K562 (cell line): Measurements from ENCODE around the gene BOLA1. TPM values are rescaled to one million over a fixed set of nuclear protein-coding genes. Genes with fewer than 3 reads are reported as not detected.

Source experiments
- ARHGAP35 ChIP-seq: fragments of 450-650 bp; IDR thresholded peaks from 2 replicates; pipeline ENCODE4 v1.6.1; 2018; ENCODE audit not compliant: partially characterized antibody
- CHD7 ChIP-seq: fragments of 200-600 bp; sonication (generic); IDR thresholded peaks from one replicate; pipeline ENCODE4 v1.6.1; 2012; ENCODE audit warnings: mild to moderate bottlenecking, low read depth, low read length, inconsistent platforms
- DACH1 ChIP-seq: fragments of 450-650 bp; IDR thresholded peaks from 2 replicates; pipeline ENCODE4 v1.6.1; 2018; ENCODE audit not compliant: partially characterized antibody
- ESRRB ChIP-seq: fragments of 250-450 bp; sonication (Bioruptor Pico); IDR thresholded peaks from 2 replicates; pipeline ENCODE4 v1.5.0; 2020; ENCODE audit warnings: mild to moderate bottlenecking, moderate library complexity, borderline replicate concordance
- ETS1 ChIP-seq: conservative IDR thresholded peaks from 2 replicates; pipeline ENCODE4 v1.6.1; 2011; ENCODE audit warnings: low read depth, mild to moderate bottlenecking, low read length; ENCODE audit not compliant: control insufficient read depth
- HDAC3 ChIP-seq: fragments of 450-650 bp; IDR thresholded peaks from 2 replicates; pipeline ENCODE4 v1.6.1; 2018; ENCODE audit warnings: borderline replicate concordance, mild to moderate bottlenecking, moderate library complexity; ENCODE audit not compliant: partially characterized antibody
- HDGF ChIP-seq: fragments of 450-650 bp; IDR thresholded peaks from 2 replicates; pipeline ENCODE4 v1.6.1; 2016
- PHF21A ChIP-seq: fragments of 450-650 bp; IDR thresholded peaks from 2 replicates; pipeline ENCODE4 v1.6.1; 2017; ENCODE audit warnings: low read depth, borderline replicate concordance
- SIRT6 ChIP-seq: IDR thresholded peaks from one replicate; pipeline ENCODE4 v1.6.1; 2012; ENCODE audit warnings: low read depth, mild to moderate bottlenecking, control low read depth, inconsistent platforms, low read length, moderate library complexity
- SMARCA5 ChIP-seq: fragments of 450-650 bp; IDR thresholded peaks from 2 replicates; pipeline ENCODE4 v1.6.1; 2016
- TFE3 ChIP-seq: fragments of 450-650 bp; formaldehyde crosslinking; IDR thresholded peaks from 2 replicates; pipeline ENCODE4 v1.4.0; 2020; ENCODE audit warnings: mild to moderate bottlenecking, mixed read lengths
- ZBED1 ChIP-seq: IDR thresholded peaks from 2 replicates; pipeline ENCODE4 v1.6.1; 2014
- ZNF263 ChIP-seq: sonication (generic); formaldehyde crosslinking; IDR thresholded peaks from 2 replicates; pipeline ENCODE4 v1.8.0; 2022; ENCODE audit warnings: mild to moderate bottlenecking, missing genetic modification reagents, borderline replicate concordance
- ZNF551 ChIP-seq: fragments of 250-450 bp; sonication (Bioruptor Pico); IDR thresholded peaks from 2 replicates; pipeline ENCODE4 v1.5.0; 2021; ENCODE audit warnings: mild to moderate bottlenecking, moderate library complexity
- polyA plus RNA-seq, 8 experiments: library from polyadenylated mRNA; depleted of rRNA in 4 of 8; stranded (reverse) in 5 of 8; unstranded in 3 of 8; fragments of >200 nt; fragmentation: Nextera tagmentation in 2 of 8; fragmentation: Illumina TruSeq in 1 of 8; extraction: Ambion mirVana in 2 of 8; extraction: Trizol in 1 of 8; gene quantifications; 2 replicates each; pipeline versions ENCODE4 v1.2.1 to v1.2.3, GENCODE V29; 2011 to 2014; ENCODE audit warnings: inconsistent platforms in 1 of 8, missing spikeins in 1 of 8
- total RNA-seq, 7 experiments: library from RNA; depleted of rRNA in 6 of 7; stranded (reverse); fragments of >200 nt in 6 of 7; fragmentation: Illumina TruSeq in 2 of 7; extraction: Trizol in 2 of 7; gene quantifications; 2 replicates each; pipeline versions ENCODE4 v1.2.1 to v1.2.3, GENCODE V29; 2011 to 2021; ENCODE audit warnings: low replicate concordance in 1 of 7

BOLA1 gene
- total and polyA plus RNA-seq, 9 of the 15 experiments (the other 6 are each of a cell fraction or from before 2014, with no cell fraction given) = 0.18 to 1.2 (median 0.40) TPM; not detected in 2

DNA sequence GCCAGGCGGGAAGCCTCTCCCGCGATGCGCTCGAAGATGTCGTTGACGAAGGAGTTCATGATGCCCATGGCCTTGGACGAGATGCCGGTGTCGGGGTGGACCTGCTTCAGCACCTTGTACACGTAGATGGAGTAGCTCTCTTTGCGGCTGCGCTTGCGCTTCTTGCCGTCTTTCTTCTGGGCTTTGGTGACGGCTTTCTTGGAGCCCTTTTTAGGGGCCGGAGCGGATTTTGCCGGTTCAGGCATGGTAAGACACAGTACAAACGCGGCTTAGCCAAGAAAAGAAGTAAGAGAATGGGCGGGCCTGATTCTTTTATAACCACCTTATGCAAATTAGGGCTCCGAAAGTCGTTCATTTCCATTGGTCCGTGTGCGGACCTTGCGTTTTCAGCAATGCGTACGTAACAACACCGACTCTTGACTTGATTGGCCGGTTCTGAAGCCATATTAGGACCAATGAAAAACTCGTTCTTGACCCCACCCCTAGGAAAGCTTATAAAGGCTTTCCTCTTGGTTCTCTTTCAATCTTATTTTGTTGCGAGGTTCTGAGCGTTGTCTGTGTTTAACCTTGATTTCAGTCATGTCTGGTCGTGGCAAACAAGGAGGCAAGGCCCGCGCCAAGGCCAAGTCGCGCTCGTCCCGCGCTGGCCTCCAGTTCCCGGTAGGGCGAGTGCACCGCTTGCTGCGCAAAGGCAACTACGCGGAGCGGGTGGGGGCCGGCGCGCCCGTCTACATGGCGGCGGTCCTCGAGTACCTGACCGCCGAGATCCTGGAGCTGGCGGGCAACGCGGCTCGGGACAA lies 12.8 kb upstream of the BOLA1 start (continued):
- no peak for TF ChIP-seq ZNF551 (CRISPR knock-in tag)
- TF ChIP-seq ZBED1 = peak; percentile 96
- TF ChIP-seq TFE3 (CRISPR knock-in tag) = no peak
- TF ChIP-seq PHF21A = 0 out of 2 replicates have a peak, but pooled peaks have one; percentile 35
- TF ChIP-seq ZNF263 (CRISPR knock-in tag) = peak; percentile 26; the same call in 1 of the 2 replicates
- TF ChIP-seq HDGF = no peak
- peak; percentile 46; the same call in 1 of the 2 replicates for TF ChIP-seq ESRRB
- no peak for TF ChIP-seq DACH1
- no peak for TF ChIP-seq CHD7
- TF ChIP-seq SMARCA5 = no peak
- no peak for TF ChIP-seq HDAC3
- peak; percentile 81 for TF ChIP-seq SIRT6
- TF ChIP-seq ETS1 = peak; percentile 88
- no peak for TF ChIP-seq ARHGAP35
